ENCODE results near the gene ELMO1. TPM values are rescaled to one million over a fixed set of nuclear protein-coding genes. Genes with fewer than 3 reads are reported as not detected.

Gene ELMO1
- total RNA-seq, 4 donors from 2014 or later, result 24.6 to 120 (median 71.9) TPM

DNA sequence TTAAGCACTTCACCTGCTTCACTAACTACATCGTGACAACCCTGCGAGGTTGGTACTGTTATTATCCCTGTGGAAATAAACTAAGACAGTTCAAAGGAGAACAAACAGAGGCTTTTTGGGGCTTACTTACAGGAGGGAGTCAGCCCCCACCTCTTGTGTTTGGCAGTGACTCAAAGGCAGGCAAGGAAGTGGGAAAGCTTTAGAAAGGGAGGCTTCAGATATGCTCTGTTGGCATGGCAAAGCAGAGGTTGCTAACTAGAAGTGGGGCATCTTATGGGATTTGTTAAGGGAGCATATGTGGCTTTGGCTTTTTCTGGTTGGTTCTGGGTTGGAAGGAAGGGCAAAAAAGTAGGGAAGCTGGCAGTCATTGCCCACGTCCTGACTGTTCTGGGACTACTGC lies 639.6 kb downstream of the ELMO1 start:
- 71 to 83% methylated on average over 2 to 3 of the region's 3 CpGs for WGBS, 2 donors (ENCODE audit: low coverage in 1 of 2)

GRCh38 chr7:36806891-36807290 lies 641.8 kb downstream of the ELMO1 start:
- 62 to 74% methylated on average over 2 of the region's 2 CpGs for WGBS, 2 donors (ENCODE audit: low coverage in 1 of 2)
- DNase-seq, result no peak
- intact Hi-C loops (cut with DNase I; ENCODE audit: low total_unique reads) (no loop called here), in situ Hi-C loops (cut with MboI; ENCODE audit: low pct_ligation_motif_present in 1 of 4, low pct_unique_long_range_greater_than_20kb in 1 of 4, low sequenced_read_pairs in 3 of 4) (no loop called here)
- Histone ChIP-seq H3K36me3 (no peaks in the 10 kb centered on the region), H3K27me3 (no peaks in the 10 kb centered on the region), H3K4me3 (no peak overlapping the region), H3K4me1 (no peaks in the 10 kb centered on the region), H3K9me3 (no peaks in the 10 kb centered on the region), H3K27ac (no peak overlapping the region)
- no peak for TF ChIP-seq POLR2AphosphoS5 (IDR thresholded peaks at IDR 0.05)
- no peak for TF ChIP-seq EP300 (IDR thresholded peaks at IDR 0.05; ENCODE audit: low read depth)
- no peak for TF ChIP-seq CTCF (IDR thresholded peaks at IDR 0.05)
- no peak for TF ChIP-seq POLR2A (IDR thresholded peaks at IDR 0.05)

More for the DNA sequence above, 639.6 kb downstream of the ELMO1 start:
- no peak for TF ChIP-seq EP300 (IDR thresholded peaks at IDR 0.05; ENCODE audit: low read depth)
- in situ Hi-C loops (cut with MboI; ENCODE audit: low pct_ligation_motif_present in 1 of 4, low pct_unique_long_range_greater_than_20kb in 1 of 4, low sequenced_read_pairs in 3 of 4) (no loop called here), intact Hi-C loops (cut with DNase I; ENCODE audit: low total_unique reads) (no loop called here)
- Histone ChIP-seq H3K36me3 (no peaks in the 10 kb centered on the region), H3K9me3 (no peaks in the 10 kb centered on the region), H3K4me3 (no peak overlapping the region), H3K4me1 (no peaks in the 10 kb centered on the region), H3K27ac (no peak overlapping the region), H3K27me3 (no peaks in the 10 kb centered on the region)
- no peak for DNase-seq

Small RNAs within 50 kb of the gene (small RNA-seq; reads per million reads assigned to genes)
- gene MIR1200, result 0 reads per million in 4 donors
- gene RF00019, result 0 reads per million in 4 donors
- 0 reads per million in 4 donors for gene RF00432
- gene RNU6-565P, result 0 reads per million in 4 donors

Other genes starting within 250 kb of the ELMO1 start
- not detected for gene GPR141, start 234.9 kb upstream of the ELMO1 start, total RNA-seq

All from transverse colon (tissue), 4 donors.